Breast epithelium (tissue), 4 donors: ENCODE measurements around the gene SLC1A3. TPM values are rescaled to one million over a fixed set of nuclear protein-coding genes. Genes with fewer than 3 reads are reported as not detected.

ENCODE experiments used
- DNase-seq, 2 donors: peaks; one replicate each; pipeline ENCODE4 v3.0.0-alpha.2; 2019; ENCODE audit warnings: low spot score in 2 of 2
- H3K27ac ChIP-seq, 2 donors: fragments of 200-600 bp; sonication (generic) in 1 of 2; one replicate each; pipeline ENCODE4 v1.5.1; 2016 to 2019; ENCODE audit warnings: mild to moderate bottlenecking in 1 of 2
- H3K27me3 ChIP-seq, 2 donors: fragments of 200-600 bp; sonication (generic) in 1 of 2; one replicate each; pipeline versions ENCODE4 v1.5.1 to v1.6.0; 2017 to 2019; ENCODE audit warnings: control low read depth in 1 of 2, mild to moderate bottlenecking in 1 of 2
- H3K36me3 ChIP-seq: fragments of 200-600 bp; one replicate; pipeline ENCODE4 v1.5.1; 2019
- H3K4me1 ChIP-seq, 2 donors: fragments of 200-600 bp; sonication (generic); one replicate each; pipeline ENCODE4 v1.5.1; 2016 to 2019; ENCODE audit warnings: control low read depth in 1 of 2
- H3K4me3 ChIP-seq, 3 donors: fragments of 200-600 bp; sonication (generic); 1 replicate in 2 of 3; 2 replicates in 1 of 3; pipeline ENCODE4 v1.5.1; 2016 to 2019; ENCODE audit warnings: mild to moderate bottlenecking in 3 of 3, moderate library complexity in 2 of 3
- H3K9me3 ChIP-seq, 2 donors: fragments of 200-600 bp; sonication (generic) in 1 of 2; one replicate each; pipeline ENCODE4 v1.5.1; 2016 to 2019; ENCODE audit warnings: control low read depth in 1 of 2
- POLR2A ChIP-seq: fragments of 450-650 bp; IDR thresholded peaks from one replicate; pipeline ENCODE4 v1.6.1; 2016; ENCODE audit warnings: antibody characterized with exemption, mild to moderate bottlenecking, moderate library complexity
- POLR2AphosphoS5 ChIP-seq, 3 donors: sonication (generic); formaldehyde crosslinking; IDR thresholded peaks; one replicate each; pipeline ENCODE4 v1.6.1; 2017; ENCODE audit warnings: antibody characterized with exemption in 3 of 3
- intact Hi-C: fragments of 100-400 bp; cut with DNase I; formaldehyde crosslinking; loops from one replicate; pipeline ENCODE4 v1.15.1; 2023; ENCODE audit warnings: low total_unique reads
- total RNA-seq, 3 donors: library from RNA; depleted of rRNA; stranded (reverse); fragments of >200 nt; gene quantifications; one replicate each; pipeline ENCODE4 v1.1.0, GENCODE V29; 2016
- TF ChIP-seq, protein P1 (sequence below), 3 donors: fragments of 450-650 bp; IDR thresholded peaks; one replicate each; pipeline ENCODE4 v1.5.1; 2016 to 2017; ENCODE audit warnings: antibody characterized with exemption in 3 of 3, mild to moderate bottlenecking in 3 of 3, moderate library complexity in 3 of 3

SLC1A3 gene
- total RNA-seq, 3 donors from 2014 or later = 29.8 to 122 (median 87.5) TPM

DNA sequence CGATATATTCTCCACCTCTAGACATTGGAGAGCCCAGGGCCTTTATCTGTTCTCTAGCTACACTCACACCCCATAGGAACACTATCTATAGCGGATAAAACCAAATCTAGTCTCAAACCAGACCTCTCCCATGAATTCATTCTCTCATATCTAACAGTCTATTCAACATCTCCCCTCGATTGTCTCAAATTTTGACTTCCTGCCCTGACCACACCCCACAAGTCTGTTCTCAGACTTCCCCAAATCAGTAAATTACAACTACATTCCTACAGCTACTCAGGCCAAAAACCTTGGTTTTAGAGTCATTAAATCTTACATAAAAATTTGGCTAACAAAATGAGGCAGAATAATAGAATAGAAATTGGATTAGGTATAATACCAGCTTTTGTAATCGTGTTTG is 12.5 kb upstream of the SLC1A3 start:
- intact Hi-C loops = no loop called here
- TF ChIP-seq POLR2A = no peak
- TF ChIP-seq, protein P1, sequence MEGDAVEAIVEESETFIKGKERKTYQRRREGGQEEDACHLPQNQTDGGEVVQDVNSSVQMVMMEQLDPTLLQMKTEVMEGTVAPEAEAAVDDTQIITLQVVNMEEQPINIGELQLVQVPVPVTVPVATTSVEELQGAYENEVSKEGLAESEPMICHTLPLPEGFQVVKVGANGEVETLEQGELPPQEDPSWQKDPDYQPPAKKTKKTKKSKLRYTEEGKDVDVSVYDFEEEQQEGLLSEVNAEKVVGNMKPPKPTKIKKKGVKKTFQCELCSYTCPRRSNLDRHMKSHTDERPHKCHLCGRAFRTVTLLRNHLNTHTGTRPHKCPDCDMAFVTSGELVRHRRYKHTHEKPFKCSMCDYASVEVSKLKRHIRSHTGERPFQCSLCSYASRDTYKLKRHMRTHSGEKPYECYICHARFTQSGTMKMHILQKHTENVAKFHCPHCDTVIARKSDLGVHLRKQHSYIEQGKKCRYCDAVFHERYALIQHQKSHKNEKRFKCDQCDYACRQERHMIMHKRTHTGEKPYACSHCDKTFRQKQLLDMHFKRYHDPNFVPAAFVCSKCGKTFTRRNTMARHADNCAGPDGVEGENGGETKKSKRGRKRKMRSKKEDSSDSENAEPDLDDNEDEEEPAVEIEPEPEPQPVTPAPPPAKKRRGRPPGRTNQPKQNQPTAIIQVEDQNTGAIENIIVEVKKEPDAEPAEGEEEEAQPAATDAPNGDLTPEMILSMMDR (IDR thresholded peaks at IDR 0.05) = no peak
- TF ChIP-seq POLR2AphosphoS5 (IDR thresholded peaks at IDR 0.05) = no peak
- H3K36me3 ChIP-seq = no peaks in the 10 kb centered on the region
- H3K27ac ChIP-seq = no peak overlapping the region
- no peaks in the 10 kb centered on the region for H3K27me3 ChIP-seq
- no peak for DNase-seq
- no peak overlapping the region for H3K4me3 ChIP-seq
- no peaks in the 10 kb centered on the region for H3K4me1 ChIP-seq
- H3K9me3 ChIP-seq = no peaks in the 10 kb centered on the region

DNA sequence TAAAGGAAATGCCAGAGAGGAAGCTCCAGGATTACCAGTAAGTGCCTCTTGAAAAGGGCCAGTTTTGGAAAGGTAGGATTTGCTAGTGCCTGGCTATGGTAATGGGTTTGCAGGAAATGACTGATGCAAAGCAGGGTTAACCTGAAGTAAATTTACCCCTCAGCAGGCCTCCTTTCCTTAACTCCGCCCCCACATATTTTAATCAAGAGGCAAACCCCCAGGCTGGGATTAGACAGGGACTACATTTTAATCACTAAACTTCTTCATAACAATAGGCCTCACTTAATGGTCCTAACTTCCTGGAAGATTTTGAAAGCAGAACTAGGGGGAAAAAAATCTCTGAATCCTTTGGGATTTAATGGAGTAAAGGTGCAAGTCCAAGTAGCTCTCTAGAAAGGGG is 10.2 kb upstream of the SLC1A3 start:
- no peaks in the 10 kb centered on the region for H3K9me3 ChIP-seq
- no peak overlapping the region for H3K27ac ChIP-seq
- DNase-seq = no peak
- H3K36me3 ChIP-seq = no peaks in the 10 kb centered on the region
- no peak overlapping the region for H3K4me3 ChIP-seq
- TF ChIP-seq POLR2A = no peak
- TF ChIP-seq POLR2AphosphoS5 (IDR thresholded peaks at IDR 0.05) = no peak
- TF ChIP-seq, protein P1 (IDR thresholded peaks at IDR 0.05) = no peak
- H3K4me1 ChIP-seq = no peaks in the 10 kb centered on the region
- intact Hi-C loops = no loop called here
- no peaks in the 10 kb centered on the region for H3K27me3 ChIP-seq

DNA sequence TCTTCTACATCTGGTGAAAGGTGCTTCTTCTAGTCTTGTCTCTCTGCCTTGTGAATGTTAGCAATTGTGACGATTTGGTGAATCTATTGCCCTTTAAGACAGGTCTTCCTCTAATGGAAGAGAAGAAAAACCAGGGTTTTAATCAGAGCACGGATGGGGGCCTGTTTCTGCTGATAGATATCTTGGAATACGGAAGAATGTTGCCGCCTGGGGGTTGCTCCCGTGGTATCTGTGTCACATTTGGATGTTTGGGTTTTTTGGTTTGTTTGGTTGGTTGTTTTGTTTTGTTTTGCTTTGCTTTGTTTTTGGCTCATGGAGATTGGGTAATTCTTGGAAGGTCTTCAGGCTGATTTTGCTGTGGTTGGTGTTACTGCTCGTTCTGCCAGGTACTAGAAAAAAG is 9.7 kb upstream of the SLC1A3 start:
- Histone ChIP-seq H3K27ac (no peak overlapping the region), H3K27me3 (no peaks in the 10 kb centered on the region), H3K4me3 (no peak overlapping the region), H3K9me3 (no peaks in the 10 kb centered on the region), H3K4me1 (no peaks in the 10 kb centered on the region), H3K36me3 (no peaks in the 10 kb centered on the region)
- intact Hi-C loops = no loop called here
- DNase-seq = no peak
- TF ChIP-seq POLR2AphosphoS5 (IDR thresholded peaks at IDR 0.05) = no peak
- TF ChIP-seq POLR2A = no peak
- TF ChIP-seq, protein P1 (IDR thresholded peaks at IDR 0.05) = no peak

DNA sequence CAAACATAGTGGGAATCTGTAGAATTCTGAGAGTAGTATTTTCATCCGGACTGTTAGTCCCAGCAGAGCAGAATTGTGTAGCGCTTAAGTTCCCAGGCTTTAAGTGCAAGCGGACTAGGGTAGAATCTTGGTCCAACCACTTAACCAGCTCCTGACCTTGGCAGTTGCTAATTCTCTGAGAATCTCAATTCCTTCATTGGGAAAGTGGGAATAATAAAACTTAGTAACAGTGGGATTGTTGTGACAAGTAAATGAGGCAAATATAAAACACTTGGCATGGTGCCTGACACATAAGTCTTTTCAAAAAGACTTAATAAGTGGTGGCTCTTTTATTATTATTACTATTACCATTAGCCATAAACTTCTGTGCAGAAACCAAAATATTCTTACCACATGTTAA is 8.4 kb upstream of the SLC1A3 start:
- TF ChIP-seq POLR2A (no peak), POLR2AphosphoS5 (IDR thresholded peaks at IDR 0.05) (no peak)
- TF ChIP-seq, protein P1 (IDR thresholded peaks at IDR 0.05) = no peak
- intact Hi-C loops = no loop called here
- no peaks in the 10 kb centered on the region for H3K27me3 ChIP-seq
- no peak overlapping the region for H3K4me3 ChIP-seq
- no peaks in the 10 kb centered on the region for H3K36me3 ChIP-seq
- no peaks in the 10 kb centered on the region for H3K4me1 ChIP-seq
- no peak for DNase-seq
- no peak overlapping the region for H3K27ac ChIP-seq
- H3K9me3 ChIP-seq = no peaks in the 10 kb centered on the region

DNA sequence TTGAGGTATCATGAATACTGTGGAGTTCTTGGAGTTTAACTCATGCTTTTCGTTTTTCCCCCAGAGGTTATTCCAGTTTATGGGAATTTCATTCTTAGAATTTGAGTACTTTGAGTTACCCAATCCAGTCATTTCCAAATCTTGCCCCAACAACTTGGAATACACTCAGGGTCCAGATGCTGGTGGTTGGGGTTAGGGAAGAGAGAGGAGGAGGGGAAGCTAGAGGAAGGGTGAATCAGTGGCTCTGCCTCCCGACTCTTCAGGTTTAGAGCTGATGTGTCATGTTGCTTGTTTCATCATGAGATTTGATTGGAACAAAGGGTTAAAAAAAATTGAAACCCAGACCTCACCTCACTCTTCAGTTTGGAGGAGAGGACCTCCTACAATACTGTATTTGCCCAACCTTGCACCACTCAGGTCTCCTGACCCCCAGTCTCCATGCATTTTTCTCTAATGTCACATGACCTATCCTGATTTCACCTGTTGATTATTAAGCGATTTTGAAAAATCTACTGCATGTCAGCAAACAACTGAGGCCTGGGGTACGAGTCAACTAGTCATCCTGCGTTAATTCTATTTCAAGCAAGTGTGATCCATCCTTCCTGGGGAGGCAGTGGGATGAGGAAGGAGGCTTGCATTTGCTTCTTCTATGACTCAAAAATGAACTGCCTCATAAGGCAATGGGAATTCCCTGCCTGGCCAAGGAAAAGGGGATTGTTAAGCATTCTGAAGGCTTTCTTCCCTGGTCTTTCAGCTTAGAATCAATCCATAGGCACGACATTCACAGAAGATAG is 6.2 kb upstream of the SLC1A3 start:
- H3K4me1 ChIP-seq = no peaks in the 10 kb centered on the region
- H3K27me3 ChIP-seq = no peaks in the 10 kb centered on the region
- H3K27ac ChIP-seq = no peak overlapping the region
- H3K4me3 ChIP-seq = no peak overlapping the region
- DNase-seq = no peak
- H3K36me3 ChIP-seq = no peaks in the 10 kb centered on the region
- H3K9me3 ChIP-seq = no peaks in the 10 kb centered on the region
- TF ChIP-seq, protein P1 (IDR thresholded peaks at IDR 0.05) = no peak
- no peak for TF ChIP-seq POLR2AphosphoS5 (IDR thresholded peaks at IDR 0.05)
- no peak for TF ChIP-seq POLR2A
- intact Hi-C loops = loop anchor here (10.0 kb wide), 1 partner anchor 235 kb away; no protein-coding TSS in a partner anchor
